GM18507 (cell line): ENCODE results near the gene STYX.

Experiments
- DNase-seq: peaks from one replicate; pipeline ENCODE4 v3.0.0; 2011; ENCODE audit warnings: low read depth; ENCODE audit not compliant: insufficient read length; ENCODE audit errors: extremely low spot score
- FAIRE-seq: peaks from 2 replicates; lab custom pipeline; 2011; peaks lifted over from hg19 to GRCh38; lab: Jason Lieb, UNC

STYX gene

GRCh38 chr14:52780893-52781292 is 50.9 kb downstream of the STYX start:
- DNase-seq: no peak
- no peak for FAIRE-seq

DNA sequence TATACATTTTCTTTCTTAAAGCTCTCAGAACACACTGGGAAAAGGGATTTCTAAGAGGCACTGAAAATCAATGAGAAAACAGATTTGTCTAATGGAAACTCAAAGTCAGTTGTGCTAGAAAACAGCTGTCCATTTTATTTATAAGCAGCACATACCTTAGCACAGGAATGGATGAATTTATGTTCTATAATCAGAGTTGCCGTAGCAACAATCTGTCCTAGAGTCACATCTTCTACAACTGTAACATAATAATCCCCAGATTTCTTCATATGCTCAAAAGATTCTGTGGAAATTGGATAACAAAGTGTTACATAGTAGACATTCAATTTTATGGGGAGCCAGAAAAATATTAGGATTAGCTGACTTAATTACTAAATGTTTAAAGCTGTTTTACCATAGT is 51.7 kb downstream of the STYX start:
- peak; percentile 21 for FAIRE-seq

DNA sequence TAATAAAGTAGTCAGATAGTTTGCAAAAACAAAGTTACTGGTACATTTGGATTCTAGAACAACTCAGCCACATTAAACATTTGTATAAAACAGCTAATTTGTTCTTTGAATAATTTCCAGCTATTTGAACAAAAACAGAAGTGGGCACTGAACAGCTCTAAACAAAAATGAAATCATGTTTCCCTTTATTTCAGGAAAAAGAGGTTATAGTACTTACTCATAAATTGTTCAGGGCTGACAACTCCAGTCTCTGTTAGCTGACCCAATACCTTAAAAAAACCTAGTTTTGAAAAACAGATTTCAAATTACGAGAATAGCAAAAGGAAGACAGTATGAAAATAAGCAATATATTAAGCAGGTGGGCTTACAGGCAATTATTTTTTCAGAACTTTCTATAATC is 53.2 kb downstream of the STYX start:
- DNase-seq (no peak), FAIRE-seq (no peak)

More for the DNA sequence above, 51.7 kb downstream of the STYX start:
- no peak for DNase-seq

DNA sequence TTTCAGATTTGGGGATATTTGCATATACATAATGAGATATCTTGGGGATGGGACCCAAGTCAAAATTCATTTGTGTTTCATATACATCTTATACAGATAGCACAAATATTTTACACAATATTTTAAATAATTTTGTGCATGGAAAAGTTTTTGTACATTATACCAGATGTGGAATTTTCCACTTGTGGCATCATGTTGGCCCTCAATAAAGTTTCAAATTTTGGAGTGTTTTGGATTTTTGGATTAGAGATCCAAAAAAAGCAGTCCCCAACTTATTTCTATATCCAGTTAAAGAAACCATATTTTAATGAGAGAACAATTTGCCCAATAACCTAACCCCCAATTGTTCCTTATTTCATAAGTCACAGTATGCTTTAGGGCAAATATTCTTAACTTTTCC is 56.9 kb downstream of the STYX start:
- DNase-seq (no peak), FAIRE-seq (no peak)

- FAIRE-seq: no peak
- no peak for DNase-seq
Measured at GRCh38 chr14:52789118-52789517, 59.2 kb downstream of the STYX start.

DNA sequence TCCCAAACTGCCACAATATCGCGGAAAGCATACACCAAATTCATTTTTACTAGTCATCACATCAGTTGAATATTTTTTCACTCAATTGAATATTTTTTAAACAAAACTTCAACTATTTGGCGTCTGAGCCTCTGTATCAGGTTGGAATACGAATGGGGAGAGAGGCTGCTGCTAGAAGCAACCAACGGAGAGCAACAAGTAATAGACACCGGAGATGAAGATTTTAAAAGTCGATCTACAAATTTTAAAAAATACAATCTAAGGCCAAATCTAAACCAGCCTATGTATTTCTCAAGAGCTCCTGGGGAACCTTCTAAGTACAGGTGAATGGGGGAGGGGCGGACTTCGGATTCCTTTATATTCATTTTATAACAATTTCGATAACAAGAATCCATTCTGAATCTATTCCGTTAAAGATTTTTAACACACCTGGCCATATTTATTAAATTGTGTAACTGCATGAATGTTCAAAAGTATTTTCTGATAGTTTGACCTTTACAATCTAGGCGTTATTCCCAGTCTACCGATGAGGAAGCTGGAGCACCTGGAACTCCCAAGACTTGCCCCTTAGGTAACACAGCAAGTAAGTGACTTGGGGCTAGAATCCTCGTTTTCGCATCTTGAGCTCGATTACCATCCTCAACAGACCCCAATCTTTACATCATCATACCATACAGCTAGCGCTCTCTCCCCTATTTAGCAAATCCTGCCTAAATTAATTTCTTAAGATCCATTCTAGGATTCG is 60.2 kb downstream of the STYX start:
- no peak for DNase-seq
- no peak for FAIRE-seq

DNA sequence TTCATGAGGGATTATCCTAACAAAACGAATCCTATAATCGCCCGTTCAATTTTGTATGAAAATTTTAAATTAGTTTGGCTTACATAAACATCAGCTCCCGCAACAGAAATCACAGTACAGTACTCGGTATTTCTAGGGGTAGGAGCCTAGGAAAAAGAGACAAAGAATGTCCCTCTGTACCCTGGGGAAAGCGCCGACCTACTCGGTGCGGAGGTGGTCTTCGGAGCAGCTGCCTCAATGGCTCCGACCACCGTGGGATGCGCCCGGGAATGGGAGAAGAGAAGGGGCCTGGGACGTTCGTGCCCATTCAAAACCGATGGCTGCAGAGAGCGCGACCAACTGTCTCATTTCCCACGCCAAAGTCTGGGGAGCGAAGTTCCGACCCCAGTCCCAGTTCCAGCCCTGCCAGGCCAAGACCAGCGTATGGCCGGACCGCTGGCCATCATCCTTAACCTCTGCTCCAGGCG is 60.8 kb downstream of the STYX start:
- DNase-seq: no peak
- FAIRE-seq: no peak

DNA sequence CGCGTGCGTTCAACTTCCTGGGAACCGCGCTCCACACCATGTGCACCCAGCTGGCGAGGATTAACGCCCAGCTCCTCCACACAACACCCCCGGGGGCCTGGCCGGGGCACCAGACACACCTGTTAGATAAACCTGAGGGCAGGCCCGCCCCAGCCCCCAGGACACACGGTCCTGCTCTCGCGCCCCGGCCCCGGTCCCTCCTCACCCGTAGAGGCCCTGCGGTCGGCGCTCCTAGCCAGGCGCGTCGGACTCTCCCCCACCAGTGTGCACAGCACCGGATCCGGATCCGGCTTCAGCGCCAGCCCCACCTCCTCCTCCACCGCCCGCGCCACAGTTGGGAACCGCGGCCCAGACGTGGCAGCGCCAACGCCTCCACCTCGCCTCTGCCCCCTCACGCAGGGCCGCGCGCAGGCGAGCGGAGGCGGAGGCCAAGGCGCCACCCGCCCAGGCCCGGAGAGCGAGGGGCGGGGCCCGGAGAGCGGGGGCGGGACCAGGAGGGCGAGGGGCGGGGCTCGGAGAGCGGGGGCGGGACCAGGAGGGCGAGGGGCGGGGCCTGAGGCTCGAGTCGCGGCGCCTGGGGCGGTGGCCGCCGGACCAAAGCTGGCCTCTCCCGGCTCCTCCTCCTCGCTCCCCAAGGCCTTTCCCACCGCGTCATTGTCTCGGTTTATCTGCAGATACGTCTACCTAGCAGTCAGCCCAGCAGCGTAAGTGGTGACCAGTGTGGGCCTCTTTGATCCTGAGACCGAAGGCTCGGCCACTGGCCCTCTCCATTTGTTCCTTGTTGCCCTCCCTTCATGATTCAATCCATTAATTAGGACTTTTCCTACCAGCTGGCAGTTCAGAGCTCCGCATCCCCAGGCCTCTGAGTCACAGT is 61.5 kb downstream of the STYX start, which contains the start of gene GNPNAT1:
TSS of gene GNPNAT1 (minus strand) at position 385 of the 874 bp plus-strand sequence. CDS start 6,957 bp downstream, outside the sequence.
- FAIRE-seq: peak; percentile 82
- peak; percentile 89 for DNase-seq

GRCh38 chr14:52792097-52792415 is 62.1 kb downstream of the STYX start:
- FAIRE-seq: no peak
- DNase-seq: no peak

- DNase-seq (no peak), FAIRE-seq (no peak)
Measured at GRCh38 chr14:52793061-52793460, 63.1 kb downstream of the STYX start.

- no peak for FAIRE-seq
Measured at GRCh38 chr14:52797653-52798052, 67.7 kb downstream of the STYX start.

GRCh38 chr14:52798826-52799225 is 68.9 kb downstream of the STYX start:
- FAIRE-seq (no peak), DNase-seq (no peak)

More at GRCh38 chr14:52797653-52798052, 67.7 kb downstream of the STYX start:
- DNase-seq: no peak

- DNase-seq: no peak
- FAIRE-seq: no peak
Measured at GRCh38 chr14:52801014-52801712, 71.2 kb downstream of the STYX start.

GRCh38 chr14:52802597-52802996 is 72.6 kb downstream of the STYX start:
- no peak for DNase-seq
- no peak for FAIRE-seq

GRCh38 chr14:52806115-52806514 is 76.1 kb downstream of the STYX start:
- FAIRE-seq (no peak), DNase-seq (no peak)

DNA sequence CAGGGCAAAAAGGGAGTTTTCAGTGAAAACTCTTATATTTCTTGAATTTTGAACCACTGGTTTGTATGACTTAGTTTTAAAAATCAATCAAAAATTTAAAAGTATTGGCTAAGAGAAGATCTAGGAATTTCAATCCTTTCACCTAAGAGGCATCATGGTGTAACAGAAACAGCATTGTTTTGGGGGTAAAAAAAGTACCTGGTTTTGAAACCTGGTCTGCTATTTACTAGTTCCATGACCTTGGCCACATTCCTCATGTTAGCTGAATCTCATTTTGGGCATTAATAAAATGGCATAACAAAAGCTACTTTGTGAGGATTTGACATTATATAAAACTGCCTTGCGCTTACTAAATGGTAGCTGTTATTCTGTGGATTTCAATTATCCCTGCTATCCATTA is 78.1 kb downstream of the STYX start:
- no peak for FAIRE-seq
- DNase-seq: no peak

- no peak for FAIRE-seq
- DNase-seq: no peak
Measured at GRCh38 chr14:52821805-52822250, 91.9 kb downstream of the STYX start.

DNA sequence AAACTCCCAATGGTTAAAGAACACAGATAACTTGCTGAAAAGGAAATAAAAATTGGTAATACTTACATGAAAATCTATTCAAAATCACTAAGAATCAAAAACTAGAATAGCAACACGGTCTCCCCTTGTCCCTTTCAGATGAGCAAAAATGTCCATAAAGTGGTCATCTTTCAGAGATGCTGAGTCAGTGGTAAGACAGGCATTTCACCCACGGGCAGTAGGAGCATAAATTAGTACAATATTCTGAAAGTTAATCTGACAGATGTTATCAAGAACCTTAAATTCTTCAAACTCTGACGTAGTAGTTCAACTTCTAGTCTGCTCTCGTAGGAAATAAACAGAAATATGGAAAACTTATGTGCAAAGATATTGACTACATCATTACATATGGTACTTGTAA is 94.5 kb downstream of the STYX start:
- FAIRE-seq (no peak), DNase-seq (no peak)
